GM21390 (cell line): ENCODE measurements around the gene NPTX1.

Experiments used
- ATAC-seq: cut with Tn5 transposase; IDR thresholded peaks from one replicate; pipeline ENCODE4 v1.9.1; 2021; ENCODE audit not compliant: unreplicated experiment

The NPTX1 gene

DNA sequence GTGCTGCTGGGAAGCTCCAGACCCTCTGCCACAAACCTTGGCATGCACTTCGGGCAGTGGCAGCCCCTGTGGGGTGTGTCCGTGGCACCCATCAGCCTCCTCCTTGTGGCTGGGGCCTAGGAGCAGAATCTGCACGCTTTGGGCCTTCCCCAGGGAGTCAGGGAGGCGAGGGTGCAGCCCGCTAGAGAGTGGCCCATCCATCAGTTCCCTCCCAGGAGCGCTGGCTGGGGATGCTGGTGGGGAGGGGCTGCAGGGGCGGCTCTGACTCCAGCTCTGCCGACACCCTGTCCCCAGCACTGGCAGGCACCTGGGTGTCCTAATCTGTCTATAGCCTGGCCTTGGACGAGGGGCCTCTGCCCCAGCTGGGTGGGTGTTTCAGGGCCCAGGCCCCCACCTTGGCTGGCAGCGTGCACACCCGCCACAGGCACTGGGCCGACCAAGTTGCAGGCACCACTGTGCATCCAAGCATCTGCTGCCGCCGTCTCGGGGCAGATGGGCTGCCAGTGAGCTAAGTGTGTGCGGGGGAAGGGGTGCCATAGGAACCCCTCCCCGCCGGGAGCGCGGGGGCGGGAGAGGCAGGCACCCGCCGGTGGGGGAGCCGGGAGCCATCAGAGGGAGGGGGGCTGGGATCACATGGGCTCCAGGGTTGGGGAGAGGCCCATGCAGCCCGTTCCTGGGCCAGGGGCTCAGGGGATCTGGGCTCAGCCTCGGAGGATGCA, 31.2 kb downstream of the NPTX1 start:
- ATAC-seq, result no peak

- no peak for ATAC-seq
Observed at GRCh38 chr17:80444644-80444979, 31.8 kb downstream of the NPTX1 start.

DNA sequence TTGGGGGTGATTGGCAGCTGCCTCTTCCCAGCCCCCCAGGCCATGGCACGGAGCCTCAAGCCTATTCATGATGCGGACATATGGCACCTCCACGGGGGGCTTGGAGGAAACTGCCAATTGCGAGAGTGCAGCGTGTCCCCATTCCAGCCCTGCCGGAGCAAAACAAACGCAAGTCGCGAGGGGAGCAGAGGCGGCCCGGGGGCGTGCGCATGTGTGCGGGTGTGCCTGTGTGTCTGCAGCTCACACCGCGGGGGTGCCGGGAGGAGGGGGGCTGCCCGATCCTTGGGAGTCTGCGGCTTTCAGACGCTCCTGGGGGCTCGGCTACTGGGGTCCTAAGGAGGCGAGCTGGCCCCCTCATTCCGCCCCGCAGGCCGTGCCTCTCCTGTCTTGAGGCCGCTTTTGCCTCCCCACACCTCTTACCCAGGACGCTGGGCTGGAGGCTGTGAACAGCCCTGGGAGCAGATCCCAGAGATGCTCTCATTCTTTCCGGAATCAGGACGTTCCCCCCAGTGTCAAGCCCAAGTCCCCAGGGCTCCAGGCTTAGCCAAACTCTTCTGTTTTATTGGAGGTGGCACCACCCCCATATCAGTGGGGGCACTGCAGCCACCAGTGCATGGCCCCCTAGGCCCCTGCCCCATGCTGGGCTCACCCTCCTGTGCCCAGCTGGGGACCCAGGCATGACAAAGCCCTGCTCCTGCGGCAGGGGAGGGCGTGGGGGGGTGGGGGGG, 32.3 kb downstream of the NPTX1 start:
- no peak for ATAC-seq

DNA sequence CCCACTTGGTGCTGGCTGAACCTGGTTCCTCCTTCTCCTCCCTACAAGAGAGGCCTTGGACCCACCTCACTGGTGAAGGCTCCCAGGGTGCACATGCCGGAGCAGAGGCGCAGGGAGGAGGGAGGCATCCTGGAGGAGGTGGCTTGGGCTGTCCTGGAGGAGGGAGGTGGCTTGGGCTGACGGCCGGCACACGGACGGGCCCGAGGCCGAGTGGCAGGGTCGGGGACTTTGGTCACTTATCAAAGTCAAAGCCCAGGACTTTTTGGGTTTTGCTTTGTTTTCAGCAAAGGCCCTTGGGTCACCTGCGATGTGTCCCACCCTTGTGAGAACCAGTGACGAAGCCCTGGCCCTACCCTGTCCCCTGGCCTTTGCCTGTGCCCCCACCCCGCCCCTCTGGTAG, 32.9 kb downstream of the NPTX1 start:
- ATAC-seq, result no peak

DNA sequence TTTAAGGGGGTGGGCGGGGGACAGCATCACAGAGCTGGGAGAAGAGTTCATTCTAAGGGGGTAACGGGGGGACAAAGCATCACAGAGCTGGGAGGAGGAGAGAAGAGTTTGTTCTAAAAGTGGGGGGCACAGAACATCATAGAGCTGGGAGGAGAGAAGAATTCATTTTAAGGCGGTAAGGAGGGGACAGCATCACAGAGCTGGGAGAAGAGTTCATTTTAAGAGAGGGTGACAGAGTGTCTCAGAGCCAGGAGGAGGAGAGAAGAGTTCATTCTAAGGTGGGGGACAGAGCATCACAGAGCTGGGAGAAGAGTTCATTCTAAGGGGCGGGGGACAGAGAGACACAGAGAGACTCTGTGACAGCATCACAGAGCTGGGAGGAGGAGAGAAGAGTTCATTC, 33.6 kb downstream of the NPTX1 start:
- no peak for ATAC-seq

DNA sequence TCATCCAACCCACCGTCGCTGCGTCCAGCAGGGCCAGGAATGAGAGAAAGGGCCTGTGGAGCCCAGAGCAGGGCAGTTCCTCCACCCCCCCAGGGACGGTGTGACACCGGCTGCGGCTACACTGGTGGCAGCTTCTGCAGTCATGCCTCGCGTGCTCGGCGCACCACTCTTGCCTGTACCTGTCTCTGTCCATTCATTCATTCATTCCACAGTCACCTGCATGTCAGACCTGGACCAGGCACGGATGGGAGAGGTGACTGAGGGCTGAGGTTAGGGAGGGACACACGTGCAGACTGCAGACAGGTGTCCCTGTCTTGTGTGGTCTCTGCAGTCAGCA, 34.1 kb downstream of the NPTX1 start:
- no peak for ATAC-seq

- ATAC-seq, result no peak
Observed at GRCh38 chr17:80441598-80442322, 34.6 kb downstream of the NPTX1 start.

GRCh38 chr17:80441133-80441578, 35.3 kb downstream of the NPTX1 start:
- ATAC-seq, result no peak

DNA sequence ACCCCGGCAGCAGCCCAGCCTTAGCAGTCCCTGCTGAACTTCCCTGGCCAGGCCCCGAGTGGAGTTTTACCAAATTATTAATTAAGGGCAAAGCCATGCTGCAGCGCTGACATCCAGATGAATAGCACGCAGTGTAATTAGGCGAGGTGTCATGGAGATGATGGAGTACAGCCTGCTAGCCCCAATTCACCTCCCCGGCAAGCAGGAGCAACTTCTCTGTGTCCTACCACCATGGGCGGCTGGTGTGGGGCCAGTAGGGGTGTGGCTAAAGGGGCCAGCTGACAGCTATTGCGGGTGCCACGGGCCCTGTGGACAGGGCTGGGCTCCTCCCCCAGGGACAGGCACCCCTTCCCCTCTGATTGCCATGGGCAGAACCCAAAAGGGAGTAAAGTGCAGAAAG, 36.9 kb downstream of the NPTX1 start:
- no peak for ATAC-seq

DNA sequence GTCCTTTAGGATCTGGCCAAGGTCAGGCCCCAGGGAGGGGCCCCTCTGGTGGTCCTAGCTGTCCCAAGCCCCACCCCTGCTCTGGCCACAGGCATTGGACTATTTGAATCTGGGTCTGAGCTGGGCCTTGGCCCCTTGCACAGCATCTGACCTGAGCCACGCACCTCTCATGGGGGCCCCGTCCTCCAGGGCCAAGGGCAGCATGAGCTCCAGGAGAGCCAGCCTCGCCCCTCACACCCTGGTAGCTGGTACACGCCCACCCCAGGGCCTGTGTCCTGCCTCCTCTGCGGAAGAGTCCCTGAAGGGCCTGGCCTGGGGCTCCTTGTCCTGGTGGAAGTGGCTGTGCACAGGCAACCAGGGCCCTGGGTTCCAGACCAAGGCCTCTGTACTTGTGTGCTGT, 37.6 kb downstream of the NPTX1 start:
- no peak for ATAC-seq

DNA sequence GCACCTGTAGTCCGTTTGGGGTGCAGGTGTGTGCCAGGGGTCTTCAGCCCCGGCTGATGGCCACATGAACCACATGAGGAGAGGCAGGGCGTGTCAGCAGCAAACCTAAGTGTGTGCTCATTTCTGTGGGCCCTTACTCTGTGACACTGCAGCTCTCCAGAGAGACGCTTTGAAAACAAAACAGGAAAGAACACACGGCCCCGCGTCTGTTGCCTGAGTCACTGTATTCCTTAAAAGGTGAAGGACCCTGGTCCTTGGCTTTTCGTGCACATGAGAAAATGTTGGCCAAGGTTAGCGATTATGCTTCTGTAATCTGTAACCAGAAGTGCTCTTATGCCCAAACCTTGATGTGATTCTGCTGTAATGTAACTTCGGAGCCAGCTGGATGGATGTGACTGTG, 38.9 kb downstream of the NPTX1 start:
- no peak for ATAC-seq

- no peak for ATAC-seq
Observed at GRCh38 chr17:80433916-80434666, 42.3 kb downstream of the NPTX1 start.

DNA sequence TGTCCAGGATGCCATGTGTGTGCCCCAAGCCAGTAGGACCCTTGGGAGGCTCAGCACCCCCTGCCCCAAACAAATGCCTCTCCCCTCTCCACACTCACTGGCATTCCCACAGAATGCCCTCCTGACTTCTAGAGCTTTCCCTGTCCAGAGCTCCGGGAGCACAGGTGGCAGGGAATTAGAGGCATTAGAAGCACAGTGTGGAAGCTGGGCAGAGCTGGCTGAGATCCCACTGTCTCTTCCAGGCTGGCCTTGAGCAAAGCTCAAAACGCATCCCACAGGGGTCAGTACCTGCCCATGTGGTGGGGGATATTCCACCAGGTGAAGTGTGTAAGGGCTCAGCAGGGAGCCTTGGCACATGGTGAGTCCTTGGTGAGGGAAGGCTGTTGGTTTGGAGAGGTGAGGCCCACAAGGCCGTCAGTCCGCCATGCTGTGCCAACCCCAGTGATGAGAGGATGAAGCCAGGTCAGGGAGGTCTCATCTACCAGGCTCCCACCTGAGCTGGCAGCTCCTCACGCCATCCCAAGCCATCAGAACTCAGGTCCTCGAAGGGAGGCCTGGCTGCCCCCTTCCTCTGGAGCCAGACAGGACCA, 43.4 kb downstream of the NPTX1 start:
- ATAC-seq, result no peak

- ATAC-seq, result no peak
Observed at GRCh38 chr17:80432350-80432955, 44.0 kb downstream of the NPTX1 start.

DNA sequence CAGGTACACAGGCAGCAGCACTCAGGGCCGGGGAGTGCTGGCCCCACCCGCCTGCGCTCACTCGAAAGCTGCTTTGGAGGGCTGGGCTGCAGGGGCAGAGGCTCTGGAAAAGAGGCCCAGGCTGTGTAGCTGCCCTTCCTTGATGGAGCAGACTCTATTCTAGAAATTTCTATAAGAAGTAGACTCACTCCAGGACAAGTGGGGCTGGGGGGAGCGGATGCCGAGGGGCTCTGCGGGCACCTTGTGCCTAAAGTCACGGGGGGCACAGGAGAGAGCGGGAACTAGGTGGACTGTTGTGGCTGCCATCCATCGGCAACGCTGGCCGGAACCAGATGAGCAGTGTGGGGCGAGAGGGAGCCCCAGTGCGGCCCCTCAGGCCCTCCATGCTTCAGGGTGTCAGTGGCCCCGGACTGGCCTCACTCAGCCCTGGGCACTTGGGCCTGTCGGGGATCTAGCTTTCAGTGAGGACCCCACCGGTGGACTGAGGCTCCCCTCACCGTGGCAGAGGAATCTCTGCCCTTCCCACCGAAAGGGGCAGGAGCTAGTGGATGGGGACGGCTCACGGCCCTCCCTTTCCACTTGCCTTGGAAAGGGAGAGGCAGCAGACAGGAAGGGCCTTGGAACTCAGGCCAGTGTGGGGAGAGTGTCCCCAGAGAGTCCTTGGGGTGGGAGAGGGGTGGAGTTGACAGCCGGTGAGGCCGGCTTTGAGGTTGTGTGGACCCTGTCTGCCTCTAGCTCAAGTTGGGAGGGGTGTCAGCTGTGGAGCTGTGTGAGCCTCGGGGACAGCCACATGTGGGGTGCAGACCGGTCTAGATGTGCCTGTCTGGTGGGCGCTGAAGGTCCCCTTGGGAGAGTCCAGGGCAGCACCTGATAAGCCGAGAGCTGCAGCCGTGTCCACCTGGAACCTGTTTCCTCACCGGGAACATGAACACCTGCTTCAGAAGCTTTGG, 44.9 kb downstream of the NPTX1 start:
- ATAC-seq, result no peak

DNA sequence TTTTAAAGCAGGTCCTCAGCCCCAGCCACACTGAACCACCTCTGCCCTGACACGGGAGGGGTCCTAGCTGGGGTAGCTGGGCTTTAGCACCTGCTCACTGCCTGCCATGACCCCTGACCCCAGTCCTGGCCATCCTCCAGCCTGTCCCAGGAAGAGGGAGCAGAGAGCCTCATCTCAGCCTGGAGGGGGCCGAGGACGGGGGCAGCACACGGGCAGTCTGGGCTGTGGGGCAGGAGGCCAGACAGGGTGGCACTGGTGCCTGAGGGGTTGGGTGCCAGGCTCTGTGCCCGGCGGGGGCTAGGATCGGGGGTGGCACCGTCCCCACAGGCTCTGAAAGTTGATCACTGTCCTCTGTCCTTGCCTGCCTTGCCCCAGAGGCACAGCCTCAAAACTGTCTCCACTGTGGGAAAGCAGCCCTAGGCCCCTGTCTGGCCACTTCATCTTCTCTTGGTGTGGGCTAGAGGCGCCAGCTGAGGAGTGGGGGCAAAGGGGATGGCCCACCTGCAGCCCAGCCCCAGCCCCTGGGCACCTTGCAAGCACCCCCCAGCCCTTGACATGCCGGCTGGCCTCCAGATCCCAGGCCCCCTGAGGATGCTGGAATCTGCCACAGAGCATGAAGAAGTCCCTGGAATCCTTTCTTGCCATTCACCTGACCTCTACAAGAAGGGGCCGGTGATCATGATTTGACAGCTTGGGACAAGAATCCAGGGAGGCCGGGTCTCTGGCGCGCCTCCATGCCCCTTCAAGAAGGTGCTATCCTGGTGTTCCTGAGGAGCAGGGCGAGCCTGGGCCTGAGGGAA, 45.8 kb downstream of the NPTX1 start:
- ATAC-seq, result no peak

DNA sequence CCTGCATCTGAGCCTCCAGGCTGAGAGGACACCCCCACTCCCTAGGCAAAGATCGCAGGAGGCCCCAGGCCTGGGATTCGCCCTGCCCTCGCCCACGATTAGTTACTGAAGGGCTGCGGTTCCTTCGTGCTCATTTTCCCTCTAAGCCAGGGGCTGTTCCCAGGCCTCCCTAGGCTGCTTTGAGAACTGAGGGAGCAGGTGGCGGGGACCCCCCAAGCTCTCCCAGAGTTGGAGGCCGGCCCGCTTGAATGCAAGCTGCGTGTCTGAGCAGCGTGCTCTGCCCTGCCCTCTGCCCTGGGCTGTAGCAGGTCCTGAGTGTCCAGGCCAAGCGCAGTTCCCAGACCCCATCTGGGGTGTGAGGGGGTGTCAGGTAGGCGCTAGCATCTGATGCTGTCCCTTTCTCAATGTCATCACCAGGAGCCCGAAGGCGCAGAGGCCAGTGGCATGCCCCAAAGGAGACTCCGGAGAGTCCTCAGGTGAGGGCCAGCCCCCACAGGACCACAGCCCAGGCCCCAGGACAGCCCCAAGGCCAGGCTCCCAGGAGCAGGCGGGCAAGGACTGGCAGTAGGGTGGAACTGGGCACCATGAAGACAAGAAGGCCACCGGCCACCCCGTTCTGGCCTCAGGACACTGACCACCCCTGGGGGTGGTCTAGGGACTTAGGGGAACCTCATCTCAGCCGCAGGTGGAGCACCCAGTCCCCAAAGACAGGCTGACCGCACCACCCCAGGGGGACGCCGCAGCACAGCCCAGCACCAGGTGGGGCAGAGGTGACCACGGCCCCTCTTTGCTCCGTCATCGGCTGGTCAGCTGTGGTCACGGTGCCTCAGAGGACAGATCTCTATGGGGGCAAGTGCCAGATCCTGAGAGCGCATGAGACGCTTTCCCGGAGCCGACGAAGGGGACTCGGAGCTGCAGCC, 46.8 kb downstream of the NPTX1 start:
- no peak for ATAC-seq

- no peak for ATAC-seq
Observed at GRCh38 chr17:80428796-80429195, 47.6 kb downstream of the NPTX1 start.
